Mucosa of gallbladder (tissue), 1 donor: ENCODE data around the gene APIP. TPM values are rescaled to one million over a fixed set of nuclear protein-coding genes. Genes with fewer than 3 reads are reported as not detected.
A peak's percentile ranks its signal among the peaks of the same experiment; 100 is the strongest.

ENCODE experiments used
- DNase-seq: peaks from one replicate; pipeline ENCODE4 v3.0.0-alpha.2; 2020; ENCODE audit warnings: low spot score
- total RNA-seq: library from RNA; stranded (reverse); gene quantifications from one replicate; pipeline ENCODE4 v1.2.1, GENCODE V29; 2021
- donor health status: DM: no; HTN: no; CAD: no.

Gene APIP
- total RNA-seq, 1 donor from 2014 or later = 48.8 TPM

DNA sequence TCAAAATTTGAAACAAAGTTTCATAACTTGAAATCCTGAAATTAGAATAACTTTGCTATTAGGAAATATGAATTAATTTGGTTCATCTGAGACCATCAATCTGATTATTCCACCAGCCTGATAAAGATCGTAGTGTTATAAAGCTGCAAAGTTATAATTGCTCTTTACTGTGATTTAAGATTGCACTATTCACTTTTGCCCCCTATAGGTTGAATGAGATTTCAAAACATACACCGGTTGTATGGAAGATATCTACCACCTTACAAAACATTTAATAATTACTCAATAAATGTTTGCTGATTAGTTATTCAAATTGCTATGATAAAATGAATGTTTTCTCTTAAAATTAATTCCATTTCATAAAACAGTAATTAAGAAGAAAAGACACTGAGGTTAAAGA, 26.1 kb downstream of the APIP start:
- DNase-seq = no peak

DNA sequence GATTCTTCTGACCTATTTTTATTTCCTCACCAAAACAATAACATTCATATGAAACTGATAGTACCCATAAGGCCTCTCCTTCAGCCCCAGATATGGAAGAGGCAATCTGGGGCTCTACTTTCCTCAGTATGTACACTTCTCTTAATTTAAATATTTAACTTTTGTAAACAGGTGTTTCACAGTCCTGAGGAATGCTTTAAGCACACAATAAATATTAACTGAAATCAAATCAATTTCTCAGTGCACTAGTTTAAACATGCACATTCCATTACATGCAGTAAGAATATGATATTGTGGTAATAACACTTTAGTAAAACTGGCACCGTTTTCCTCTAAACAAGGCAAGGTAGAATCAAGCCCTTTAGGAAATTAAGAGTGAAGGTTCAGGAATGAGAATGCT, 28.9 kb downstream of the APIP start:
- no peak for DNase-seq

DNA sequence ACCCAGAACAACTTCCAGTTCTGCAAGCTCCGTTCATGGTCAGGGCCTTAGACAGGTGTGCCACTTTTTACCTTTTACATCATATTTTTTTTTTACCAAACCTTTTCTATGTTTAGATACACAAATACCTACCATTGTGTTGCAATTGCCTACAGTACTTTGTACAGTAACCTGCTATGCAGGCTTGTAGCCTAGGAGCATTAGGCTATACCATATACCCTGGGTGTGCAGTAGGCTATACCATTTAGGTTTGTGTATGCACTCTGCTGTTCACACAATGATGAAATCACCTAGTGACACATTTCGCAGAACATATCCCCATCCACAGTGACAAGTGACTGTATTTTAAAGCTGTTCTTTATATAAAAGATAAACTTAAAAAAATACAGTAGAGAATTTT, 29.6 kb downstream of the APIP start:
- DNase-seq = no peak

DNA sequence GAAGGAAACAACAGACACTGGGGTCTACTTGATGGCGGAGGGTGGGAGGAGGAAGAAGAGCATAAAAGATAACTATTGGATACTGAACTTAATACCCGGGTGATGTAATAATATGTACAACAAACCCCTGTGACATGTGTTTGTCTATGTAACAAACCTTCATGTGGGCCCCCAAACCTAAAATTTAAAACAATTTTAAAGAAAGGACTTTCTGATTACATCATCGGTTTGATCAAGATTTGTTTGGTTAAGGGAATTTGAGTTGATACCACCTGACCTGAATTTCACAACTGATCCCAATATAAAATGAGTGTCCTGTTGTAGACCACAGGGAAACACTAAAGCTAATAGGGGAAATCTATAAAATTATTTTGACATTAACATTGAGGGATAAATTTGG, 34.3 kb downstream of the APIP start:
- DNase-seq = no peak

DNA sequence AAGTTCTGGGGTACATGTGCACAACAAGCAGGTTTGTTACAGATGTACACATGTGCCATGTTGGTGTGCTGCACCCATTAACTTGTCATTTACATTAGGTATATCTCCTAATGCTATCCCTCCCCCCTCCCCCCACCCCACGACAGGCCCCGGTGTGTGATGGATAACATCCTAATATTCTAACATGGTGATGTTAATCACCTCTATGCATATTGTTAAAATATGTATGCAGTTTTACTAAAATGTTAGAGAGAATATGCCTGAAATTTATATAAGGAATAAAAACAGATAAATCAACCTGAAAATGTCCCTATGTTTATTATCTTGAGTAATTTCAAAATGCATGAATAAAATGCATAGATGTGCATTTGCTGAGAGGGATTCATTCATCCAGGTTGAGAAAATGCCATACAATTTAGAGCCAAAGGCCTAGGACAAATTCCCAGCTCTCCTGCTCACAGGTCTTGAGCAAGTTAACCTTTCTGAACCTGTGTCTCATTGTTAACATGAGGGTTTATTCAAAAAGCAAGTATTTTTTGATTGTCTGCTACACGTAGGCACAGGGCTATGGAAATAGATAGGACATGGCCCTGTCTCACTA, 38.7 kb downstream of the APIP start:
- no peak for DNase-seq

DNA sequence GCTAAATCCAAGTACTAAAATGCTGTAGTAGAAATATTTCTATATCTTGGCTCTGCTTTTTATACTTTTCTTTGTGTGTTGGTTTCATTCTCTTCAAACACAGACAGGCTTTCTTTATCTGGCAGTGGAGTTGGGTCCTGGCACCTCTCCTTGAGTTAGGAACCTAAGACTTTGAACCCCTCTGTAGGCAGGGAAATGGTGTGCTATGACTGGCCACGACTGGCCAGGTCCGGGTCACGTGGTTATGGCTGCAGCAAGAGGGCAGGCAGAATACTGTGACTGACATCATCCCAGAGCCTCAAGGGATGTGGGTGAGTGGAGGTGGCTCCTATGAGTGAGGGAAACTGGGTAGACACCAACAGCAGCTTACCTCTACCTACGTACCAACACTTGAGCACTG, 42.0 kb downstream of the APIP start:
- DNase-seq = no peak

DNA sequence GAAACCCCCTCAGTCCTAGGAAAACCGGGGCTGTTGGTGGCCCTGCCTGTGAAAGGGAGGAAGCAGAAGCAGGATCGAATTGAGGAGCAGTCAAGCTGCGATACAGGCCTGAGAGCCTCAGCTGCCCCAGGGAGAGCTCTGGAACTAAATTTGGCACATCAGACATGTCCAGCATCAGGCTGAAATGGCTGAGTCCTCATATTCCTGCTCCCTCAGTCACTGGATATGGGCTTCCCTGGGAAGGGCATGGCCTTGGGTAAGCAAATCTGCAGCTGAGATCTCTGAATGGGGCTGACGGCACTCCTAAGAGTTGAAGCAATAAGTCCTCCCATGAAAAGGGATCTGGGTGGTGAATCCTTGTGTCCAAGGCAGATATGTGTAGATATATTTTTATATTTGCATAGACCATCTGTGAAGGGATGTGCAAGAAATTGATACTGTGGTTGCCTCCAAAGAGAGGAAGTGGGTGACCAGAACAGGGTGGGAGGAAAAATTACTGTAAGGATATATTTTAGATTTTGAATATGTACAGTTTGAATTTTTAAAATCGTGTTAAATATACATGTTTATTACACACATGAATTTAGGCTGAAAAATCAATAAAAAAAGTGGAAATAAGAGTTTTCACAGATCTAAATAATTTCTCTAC, 45.5 kb downstream of the APIP start:
- no peak for DNase-seq

DNA sequence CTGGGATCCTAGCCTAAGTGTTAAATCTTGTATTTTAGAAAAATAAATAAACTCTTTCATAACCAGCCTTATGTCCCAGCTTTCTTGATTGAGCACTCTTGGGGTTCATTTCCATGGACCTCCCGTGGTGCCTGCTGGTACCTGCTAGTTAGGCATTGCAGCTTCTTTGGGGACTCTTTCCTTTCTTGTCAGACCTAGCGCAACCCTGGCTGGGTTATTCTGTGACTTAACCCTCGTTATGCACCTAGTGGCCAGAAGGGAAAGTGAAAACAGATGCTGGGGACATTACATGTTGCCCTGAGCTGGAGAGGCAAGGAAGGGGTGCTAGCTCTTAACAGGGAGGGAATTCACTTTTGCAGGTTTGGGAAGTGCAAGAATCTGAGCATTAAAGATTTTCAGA, 46.8 kb downstream of the APIP start:
- no peak for DNase-seq

DNA sequence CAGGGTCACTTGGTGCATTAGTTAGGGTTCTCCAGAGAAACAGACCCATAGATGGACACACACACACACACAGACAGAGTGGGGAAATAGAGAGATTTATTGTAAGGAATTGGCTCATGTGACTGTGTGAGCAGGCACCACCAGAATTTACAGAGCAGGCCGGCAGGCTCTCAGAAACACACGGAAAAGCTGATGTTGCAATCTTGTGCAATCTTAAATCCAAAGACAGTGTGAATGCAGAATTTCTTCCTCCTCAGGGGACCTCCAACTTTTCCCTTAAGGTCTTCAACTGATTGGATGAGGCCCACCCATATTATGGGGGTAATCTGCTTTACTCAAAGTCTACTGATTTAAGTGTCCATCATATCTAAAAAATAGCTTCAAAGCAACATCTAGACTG, 49.8 kb downstream of the APIP start:
- DNase-seq = no peak

DNA sequence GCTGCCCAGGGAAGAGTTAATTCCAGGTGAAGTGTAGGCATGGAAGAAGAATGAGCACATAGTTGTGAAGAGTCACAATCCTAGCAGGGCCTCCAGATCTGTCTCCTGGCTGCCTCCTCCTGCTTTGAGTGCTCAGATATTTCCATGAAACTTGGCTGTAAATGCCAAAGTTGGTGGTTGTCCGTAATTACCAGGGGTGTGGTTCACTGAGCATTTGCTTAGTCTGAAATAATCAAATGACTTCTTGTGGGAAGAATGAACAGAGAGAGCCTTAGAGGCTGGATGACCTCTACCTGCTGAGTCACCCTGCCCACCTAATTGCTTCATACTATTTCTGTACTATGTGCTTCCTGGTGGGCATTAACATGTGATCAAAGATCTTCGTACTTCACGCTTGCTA, 50.9 kb downstream of the APIP start:
- no peak for DNase-seq

DNA sequence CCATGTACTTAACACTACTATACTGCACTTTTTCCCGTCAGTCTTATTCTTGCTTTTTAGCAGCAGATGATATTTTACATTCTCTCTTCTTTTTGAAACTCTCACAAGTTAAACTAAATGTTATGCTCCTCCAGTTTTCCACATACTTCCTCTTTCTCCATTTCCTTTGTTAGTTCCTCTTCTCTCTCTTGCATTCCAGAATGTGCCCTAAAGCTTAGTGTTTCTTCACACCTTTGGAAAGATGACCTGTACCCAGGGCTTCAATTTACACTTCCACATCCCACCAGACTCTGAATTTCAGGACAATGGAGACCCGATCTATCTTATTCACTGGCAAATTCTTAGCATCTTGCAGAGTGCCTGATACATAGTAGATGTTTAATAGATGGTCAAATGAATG, 51.8 kb downstream of the APIP start:
- DNase-seq = no peak

DNA sequence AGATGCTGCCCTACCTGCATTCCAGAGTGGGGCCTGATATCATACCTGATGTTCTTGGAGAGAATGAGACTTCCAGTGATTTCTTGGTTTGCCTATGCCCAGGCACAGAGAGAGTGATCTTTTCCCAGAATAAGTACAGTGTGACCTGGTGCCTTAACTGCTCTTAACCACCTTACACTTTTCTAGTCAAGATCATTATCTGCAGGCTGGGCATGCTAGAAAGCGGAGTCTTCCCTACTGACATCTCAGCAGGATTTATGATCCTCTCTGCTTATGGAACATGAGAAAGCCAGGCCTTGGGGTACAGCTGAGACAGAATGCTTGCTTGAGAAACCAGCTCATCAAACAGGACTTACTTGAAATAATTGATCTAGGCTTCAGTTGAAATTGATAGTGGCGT, 53.1 kb downstream of the APIP start:
- DNase-seq = no peak

DNA sequence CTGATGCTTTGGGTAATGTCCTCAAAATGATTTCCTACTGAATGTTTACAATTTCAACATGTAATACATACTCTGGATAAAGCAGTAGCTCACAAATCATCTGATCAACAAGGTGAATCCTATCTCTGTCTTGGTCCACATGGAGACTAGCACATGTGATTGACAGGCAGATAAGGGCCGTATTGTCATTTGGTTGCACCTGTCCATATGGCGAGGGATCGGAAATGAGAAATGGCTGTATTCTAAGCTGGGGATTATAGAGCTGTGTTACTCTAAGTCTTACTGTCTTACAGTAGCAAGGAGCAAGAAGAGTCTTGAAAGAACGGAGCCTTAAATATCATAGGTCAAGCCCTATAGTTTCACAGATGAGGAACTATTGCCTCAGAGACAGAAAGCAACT, 55.7 kb downstream of the APIP start:
- DNase-seq = no peak

DNA sequence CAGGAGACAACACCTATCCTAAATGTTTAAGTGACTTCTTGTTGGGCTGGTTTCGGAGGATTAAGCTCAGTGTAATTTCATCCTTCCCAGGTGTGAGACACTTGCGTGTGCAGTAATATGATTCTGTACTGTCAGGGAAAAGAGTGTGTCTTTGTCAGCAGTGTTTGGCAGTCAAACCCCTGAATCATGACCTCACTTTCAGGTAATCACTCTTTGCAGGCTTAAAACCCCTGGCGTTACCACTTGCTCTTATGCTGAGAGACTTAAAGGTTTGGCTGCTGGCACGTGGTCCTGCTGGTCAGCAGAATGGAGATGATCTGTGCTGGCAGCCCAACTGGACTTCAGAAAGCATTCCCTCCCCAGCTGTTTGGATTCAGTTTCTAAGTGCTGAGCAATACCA, 56.1 kb downstream of the APIP start:
- DNase-seq = no peak

DNA sequence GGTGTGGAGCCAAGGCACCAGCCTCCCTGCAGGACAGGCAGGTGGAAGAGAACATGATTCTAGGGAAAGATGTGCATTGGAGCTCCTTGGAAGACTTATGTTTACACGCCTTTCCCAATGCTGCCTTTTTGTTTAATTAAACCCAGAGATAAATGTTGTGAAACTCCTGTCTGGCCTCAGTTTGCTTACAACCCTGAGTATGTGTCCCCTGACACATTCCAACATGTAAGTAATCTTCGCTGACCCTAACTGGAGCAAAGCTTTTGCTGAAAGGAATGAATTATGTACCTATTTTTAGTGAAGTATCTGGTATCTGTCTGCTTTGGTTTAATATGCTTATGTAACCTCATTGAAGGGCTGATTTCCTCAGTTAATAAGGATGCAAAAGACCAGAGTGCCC, 56.7 kb downstream of the APIP start:
- no peak for DNase-seq

DNA sequence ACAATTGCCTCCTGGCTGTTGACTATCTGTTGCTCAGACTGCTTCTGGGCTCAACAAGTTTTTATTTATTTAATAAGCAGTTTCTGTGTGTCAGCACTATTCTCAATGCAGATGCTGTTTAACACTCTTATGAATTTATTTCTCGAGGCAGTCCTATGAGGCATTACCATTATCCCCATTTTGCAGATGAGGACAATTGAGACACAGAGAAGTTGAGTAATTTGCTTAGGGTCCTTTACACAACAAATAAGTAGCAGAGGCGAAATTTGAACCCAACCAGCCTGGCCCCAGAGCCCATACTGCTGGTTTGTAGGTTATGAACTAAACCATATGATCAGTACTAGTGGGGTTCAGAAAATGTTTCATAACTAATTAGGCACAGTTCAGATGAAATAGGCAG, 58.7 kb downstream of the APIP start:
- no peak for DNase-seq

DNA sequence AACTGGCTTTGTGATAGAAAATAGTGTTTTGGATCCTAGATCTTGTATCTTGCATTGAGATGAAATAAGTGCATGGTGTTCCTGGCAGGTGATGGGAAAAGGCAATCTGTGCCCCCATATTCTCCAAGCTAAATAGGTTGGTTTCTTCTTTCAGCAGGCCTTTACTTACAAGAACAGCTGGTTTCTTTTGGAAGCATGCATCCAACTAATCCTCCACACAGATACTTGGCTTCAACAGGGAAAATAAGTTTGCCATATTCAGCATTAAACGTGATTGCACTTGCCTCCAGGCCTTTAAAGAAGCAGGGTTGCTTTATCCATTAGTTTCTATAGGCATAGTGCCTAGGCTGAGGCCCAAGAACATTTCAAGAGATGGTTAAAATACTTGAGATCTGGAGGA, 59.9 kb downstream of the APIP start:
- no peak for DNase-seq

DNA sequence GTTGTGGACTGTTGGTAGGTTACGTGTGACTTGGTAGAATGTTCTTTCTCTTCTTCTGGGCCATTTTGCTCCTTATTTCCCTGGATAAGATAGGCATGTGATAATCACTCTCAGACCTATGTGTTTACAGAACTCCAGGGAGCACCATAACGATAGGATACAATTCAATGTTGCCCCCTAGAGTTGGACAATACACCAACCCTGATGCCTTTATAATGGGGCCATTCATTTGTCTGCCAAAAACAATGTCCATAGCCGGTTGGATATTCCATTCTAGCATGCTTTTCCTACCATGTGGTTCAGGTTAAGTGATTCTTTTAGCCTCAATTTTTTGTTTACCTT, 60.5 kb downstream of the APIP start:
- no peak for DNase-seq

DNA sequence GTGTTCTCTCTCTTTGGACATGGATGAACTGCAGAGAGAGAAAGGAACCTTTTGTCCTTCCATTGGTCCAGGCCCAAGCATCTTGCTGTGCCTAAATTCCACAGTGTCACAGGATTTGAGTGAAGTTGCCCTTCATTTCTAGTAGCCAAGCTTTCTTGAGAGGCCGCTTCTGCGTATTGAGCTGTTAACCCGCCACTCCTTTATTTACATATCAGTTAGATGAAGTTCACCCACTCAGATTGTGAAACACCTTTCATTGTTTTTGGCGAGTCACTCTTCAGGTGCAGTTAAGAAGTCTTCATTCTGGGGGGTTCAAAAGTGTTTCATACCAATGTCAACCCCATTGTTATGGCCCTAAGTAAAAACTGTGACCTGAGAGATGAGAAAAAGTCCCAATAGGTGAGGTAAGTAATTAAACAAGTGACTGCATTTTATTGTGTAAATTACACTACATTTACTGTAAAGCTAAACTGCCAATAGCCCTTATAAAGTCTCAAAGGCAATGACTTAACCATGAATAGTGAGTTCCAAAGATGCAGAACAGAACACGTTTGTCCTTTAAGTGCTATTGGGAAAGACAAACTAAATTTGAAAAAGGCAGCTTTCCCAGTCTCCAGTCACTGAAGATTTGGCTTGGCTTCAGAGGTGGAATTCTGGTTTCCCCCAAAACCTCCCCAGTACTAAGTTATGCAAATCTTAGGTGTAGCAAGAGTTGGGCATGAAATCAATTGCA, 61.0 kb downstream of the APIP start:
- peak; percentile 58 for DNase-seq

DNA sequence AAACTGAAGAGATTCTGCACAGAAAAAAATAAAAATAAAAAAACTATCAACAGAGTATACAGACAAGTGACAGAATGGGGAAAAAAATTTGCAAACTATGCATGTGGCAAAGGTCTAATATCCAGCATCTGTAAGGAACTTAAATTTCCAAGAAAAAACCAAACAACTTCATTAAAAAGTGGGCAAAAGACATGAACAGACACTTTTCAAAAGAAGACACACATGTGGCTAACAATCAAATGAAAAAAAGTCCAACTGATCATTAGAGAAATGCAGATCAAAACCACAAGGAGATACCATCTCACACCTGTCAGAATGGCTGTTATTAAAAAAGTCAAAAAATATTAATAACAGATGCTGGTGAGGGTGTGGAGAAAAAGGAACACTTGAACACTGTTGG, 64.3 kb downstream of the APIP start:
- DNase-seq = no peak

DNA sequence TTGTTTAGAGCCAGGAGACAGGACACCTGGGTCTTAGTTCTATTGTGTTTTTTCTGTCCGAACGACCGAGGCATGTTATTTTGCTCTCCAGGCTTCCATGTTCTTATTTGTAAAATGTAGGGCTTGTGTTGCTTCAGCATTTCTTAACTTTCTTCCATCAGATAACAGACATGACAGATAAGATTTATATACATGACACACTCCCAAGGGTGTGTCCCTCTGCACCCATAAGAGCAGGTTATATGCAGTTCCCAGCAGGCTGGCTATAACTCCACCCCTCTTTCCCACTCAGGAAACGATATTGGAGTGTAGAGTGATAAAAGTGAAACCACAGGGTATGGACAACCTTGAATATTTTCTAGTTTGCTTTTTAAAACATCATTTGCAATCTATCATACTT, 65.8 kb downstream of the APIP start:
- no peak for DNase-seq

DNA sequence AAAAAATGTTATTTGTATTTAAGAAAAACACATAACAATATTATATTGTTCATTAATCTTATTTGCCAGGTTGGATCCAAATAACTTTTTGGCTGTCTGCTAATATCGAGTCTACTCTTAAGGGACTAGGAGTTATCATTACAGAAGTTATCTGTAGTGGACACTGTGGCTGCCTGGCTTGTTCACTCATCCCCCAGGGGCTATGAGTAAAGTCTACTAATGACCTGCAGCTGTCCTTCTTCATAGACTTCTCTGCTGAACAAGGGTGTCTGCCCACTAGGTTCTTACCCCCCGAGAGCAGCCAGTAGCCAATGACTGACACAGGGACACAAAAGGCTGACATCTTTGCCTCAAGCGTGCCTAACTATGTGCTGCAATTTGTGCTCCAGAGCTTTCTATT, 69.7 kb downstream of the APIP start:
- no peak for DNase-seq

DNA sequence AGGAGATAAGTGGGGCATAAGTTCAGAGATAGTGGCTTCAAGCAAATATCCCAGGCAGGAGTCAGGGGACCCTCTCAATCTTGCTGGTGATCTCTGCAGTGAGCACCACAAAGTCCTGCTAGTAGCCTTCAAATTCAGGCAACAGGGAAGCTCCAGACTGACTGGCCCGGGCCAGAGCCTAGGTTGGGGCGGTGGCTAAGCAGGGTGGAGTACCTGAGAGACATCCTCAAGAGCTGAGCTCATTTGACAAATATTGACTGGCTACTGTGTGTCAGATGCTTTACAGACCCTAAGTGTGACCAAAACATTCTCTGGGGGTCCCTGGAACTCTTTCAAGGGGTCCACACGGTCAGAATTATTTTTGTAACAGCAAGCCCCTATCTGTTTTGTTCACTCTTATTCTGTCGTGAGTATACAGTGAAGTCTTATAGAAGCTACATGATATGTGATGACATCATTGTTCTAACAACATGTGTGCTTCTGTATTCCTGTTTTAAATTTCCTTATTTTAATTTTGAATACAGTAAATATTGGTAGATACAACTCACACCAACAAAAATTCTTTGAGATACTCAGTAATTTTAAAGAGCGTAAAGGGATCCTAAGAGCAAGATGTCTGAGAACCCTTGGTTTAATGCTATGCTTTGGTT, 71.6 kb downstream of the APIP start:
- DNase-seq = no peak
